Cardiac fibroblast (primary cell): ENCODE results near the gene PTGES.
"Not testable (repeated sequence)": the region's sequence is repeated elsewhere in the genome, so short reads cannot be mapped to it uniquely, and the experiment has no call there.

Experiments
- DNase-seq, 2 donors: peaks; one replicate each; pipeline versions ENCODE4 v3.0.0 to v3.0.0-alpha.2; 2010; ENCODE audit warnings: low read depth in 2 of 2
- H3K4me3 ChIP-seq, 2 donors: replicated peaks in 1 of 2; 1 replicate in 1 of 2; 2 replicates in 1 of 2; pipeline ENCODE4 v1.5.1; 2011; ENCODE audit warnings: low read depth in 2 of 2, low read length in 2 of 2, mild to moderate bottlenecking in 2 of 2, moderate library complexity in 1 of 2
- CTCF ChIP-seq: IDR thresholded peaks from one replicate; pipeline ENCODE4 v1.5.1; 2011; ENCODE audit warnings: low read depth, mild to moderate bottlenecking, low read length, inconsistent platforms

Gene PTGES

GRCh38 chr9:129770741-129771140 lies 17.9 kb upstream of the PTGES start:
- no peak for TF ChIP-seq CTCF
- no peak for DNase-seq
- H3K4me3 ChIP-seq: no peak overlapping the region

GRCh38 chr9:129769669-129770068 lies 16.8 kb upstream of the PTGES start:
- no peak for TF ChIP-seq CTCF
- H3K4me3 ChIP-seq: no peak overlapping the region
- DNase-seq: no peak

GRCh38 chr9:129768486-129768885 lies 15.6 kb upstream of the PTGES start:
- no peak overlapping the region for H3K4me3 ChIP-seq
- DNase-seq: no peak
- no peak for TF ChIP-seq CTCF

- no peak for DNase-seq
- no peak overlapping the region for H3K4me3 ChIP-seq
- no peak for TF ChIP-seq CTCF
These were observed 13.0 kb upstream of the PTGES start for GRCh38 chr9:129765764-129766317.

- H3K4me3 ChIP-seq: no peak overlapping the region
- peak; percentile 82 to 92 for DNase-seq
- no peak for TF ChIP-seq CTCF
These were observed 10.4 kb upstream of the PTGES start for GRCh38 chr9:129762985-129763926.

- DNase-seq: peak; percentile 94 to 95
- not testable (repeated sequence) for H3K4me3 ChIP-seq
These were observed 9.6 kb upstream of the PTGES start for GRCh38 chr9:129762370-129762984.

- no peak for TF ChIP-seq CTCF
- peak; percentile 81 to 82 for DNase-seq
These were observed 9.1 kb upstream of the PTGES start for GRCh38 chr9:129761901-129762369.

More at GRCh38 chr9:129761901-129762369, 9.1 kb upstream of the PTGES start:
- H3K4me3 ChIP-seq: no peak overlapping the region
